PC-9 (cell line): ENCODE data around the gene CYP4X1.
"Not testable (repeated sequence)": the region's sequence is repeated elsewhere in the genome, so short reads cannot be mapped to it uniquely, and the experiment has no call there.

ENCODE experiments used
- EZH2 ChIP-seq: fragments of 200-600 bp; sonication (generic); IDR thresholded peaks from 2 replicates; pipeline ENCODE4 v1.8.0; 2017; ENCODE audit warnings: antibody characterized with exemption, low read depth
- TF ChIP-seq, protein P1 (sequence below): fragments of 200-600 bp; sonication (generic); conservative IDR thresholded peaks from 2 replicates; pipeline ENCODE4 v1.6.1; 2017; ENCODE audit warnings: mixed run types, antibody characterized with exemption, mild to moderate bottlenecking, moderate library complexity

DNA sequence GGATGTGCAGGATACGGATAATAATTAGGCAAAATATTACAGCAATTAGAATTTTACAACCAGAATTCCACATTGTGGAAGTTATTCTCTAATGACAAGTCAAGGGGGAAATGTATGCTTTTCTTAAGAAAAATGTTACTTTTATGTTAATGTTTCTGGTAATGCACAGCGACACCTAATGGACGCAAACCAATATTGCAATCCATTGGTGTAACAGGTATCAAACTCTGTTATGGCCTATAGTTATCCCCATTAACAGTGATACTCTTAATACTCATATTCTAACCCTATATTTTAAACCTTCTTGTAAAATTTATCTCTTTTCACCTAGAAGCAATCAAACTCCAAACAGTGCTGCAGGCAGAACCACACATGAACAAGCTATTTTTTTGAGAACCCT lies 65.9 kb downstream of the CYP4X1 start:
- TF ChIP-seq, protein P1, sequence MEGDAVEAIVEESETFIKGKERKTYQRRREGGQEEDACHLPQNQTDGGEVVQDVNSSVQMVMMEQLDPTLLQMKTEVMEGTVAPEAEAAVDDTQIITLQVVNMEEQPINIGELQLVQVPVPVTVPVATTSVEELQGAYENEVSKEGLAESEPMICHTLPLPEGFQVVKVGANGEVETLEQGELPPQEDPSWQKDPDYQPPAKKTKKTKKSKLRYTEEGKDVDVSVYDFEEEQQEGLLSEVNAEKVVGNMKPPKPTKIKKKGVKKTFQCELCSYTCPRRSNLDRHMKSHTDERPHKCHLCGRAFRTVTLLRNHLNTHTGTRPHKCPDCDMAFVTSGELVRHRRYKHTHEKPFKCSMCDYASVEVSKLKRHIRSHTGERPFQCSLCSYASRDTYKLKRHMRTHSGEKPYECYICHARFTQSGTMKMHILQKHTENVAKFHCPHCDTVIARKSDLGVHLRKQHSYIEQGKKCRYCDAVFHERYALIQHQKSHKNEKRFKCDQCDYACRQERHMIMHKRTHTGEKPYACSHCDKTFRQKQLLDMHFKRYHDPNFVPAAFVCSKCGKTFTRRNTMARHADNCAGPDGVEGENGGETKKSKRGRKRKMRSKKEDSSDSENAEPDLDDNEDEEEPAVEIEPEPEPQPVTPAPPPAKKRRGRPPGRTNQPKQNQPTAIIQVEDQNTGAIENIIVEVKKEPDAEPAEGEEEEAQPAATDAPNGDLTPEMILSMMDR: peak; percentile 77
- TF ChIP-seq EZH2: not testable (repeated sequence)
